ENCODE data around the gene KYNU.
"Not testable (repeated sequence)": the region's sequence is repeated elsewhere in the genome, so short reads cannot be mapped to it uniquely, and the experiment has no call there.

KYNU gene

GRCh38 chr2:142920571-142920970 lies 43.1 kb downstream of the KYNU start:
- DNase-seq, result no peak
- ATAC-seq, result no peak

GRCh38 chr2:142926445-142926844 lies 49.0 kb downstream of the KYNU start:
- DNase-seq (no peak), ATAC-seq (no peak)

- no peak for DNase-seq
- ATAC-seq, result no peak
These were observed 53.5 kb downstream of the KYNU start for GRCh38 chr2:142930835-142931398.

GRCh38 chr2:142933916-142934315 lies 56.5 kb downstream of the KYNU start:
- no peak for ATAC-seq
- no peak for DNase-seq

- DNase-seq (no peak), ATAC-seq (no peak)
These were observed 58.2 kb downstream of the KYNU start for GRCh38 chr2:142935563-142936089.

GRCh38 chr2:142936629-142937028 lies 59.2 kb downstream of the KYNU start:
- no peak for ATAC-seq
- DNase-seq, result no peak

GRCh38 chr2:142937347-142937746 lies 59.9 kb downstream of the KYNU start:
- no peak for DNase-seq
- ATAC-seq, result peak; percentile 9

- ATAC-seq, result no peak
- no peak for DNase-seq
These were observed 60.8 kb downstream of the KYNU start for GRCh38 chr2:142938240-142938639.

- DNase-seq (no peak), ATAC-seq (no peak)
These were observed 63.3 kb downstream of the KYNU start for GRCh38 chr2:142940606-142941223.

- ATAC-seq, result no peak
- no peak for DNase-seq
These were observed 65.2 kb downstream of the KYNU start for GRCh38 chr2:142942690-142943089.

GRCh38 chr2:142944264-142944663 lies 66.8 kb downstream of the KYNU start:
- DNase-seq (no peak), ATAC-seq (no peak)

- DNase-seq (no peak), ATAC-seq (no peak)
These were observed 67.3 kb downstream of the KYNU start for GRCh38 chr2:142944721-142945120.

- ATAC-seq (no peak), DNase-seq (no peak)
These were observed 69.5 kb downstream of the KYNU start for GRCh38 chr2:142946941-142947340.

GRCh38 chr2:142948723-142949122 lies 71.3 kb downstream of the KYNU start:
- not testable (repeated sequence) for DNase-seq, ATAC-seq

GRCh38 chr2:142950323-142950722 lies 72.9 kb downstream of the KYNU start:
- not testable (repeated sequence) for ATAC-seq

GRCh38 chr2:142951190-142952007 lies 73.9 kb downstream of the KYNU start:
- ATAC-seq (no peak), DNase-seq (no peak)

More at GRCh38 chr2:142950323-142950722, 72.9 kb downstream of the KYNU start:
- DNase-seq, result not testable (repeated sequence)

GRCh38 chr2:142952018-142952417 lies 74.6 kb downstream of the KYNU start:
- DNase-seq, result no peak
- ATAC-seq, result no peak

GRCh38 chr2:142952793-142953494 lies 75.5 kb downstream of the KYNU start:
- ATAC-seq (no peak), DNase-seq (no peak)

GRCh38 chr2:142954493-142954892 lies 77.0 kb downstream of the KYNU start:
- no peak for DNase-seq
- ATAC-seq, result no peak

GRCh38 chr2:142957144-142957543 lies 79.7 kb downstream of the KYNU start:
- no peak for DNase-seq
- ATAC-seq, result no peak

GRCh38 chr2:142961202-142961601 lies 83.7 kb downstream of the KYNU start:
- DNase-seq, result no peak
- no peak for ATAC-seq

- DNase-seq (no peak), ATAC-seq (no peak)
These were observed 88.0 kb downstream of the KYNU start for GRCh38 chr2:142965443-142965842.

Measured in stimulated activated naive CD8-positive, alpha-beta T cell treated with anti-CD3 and anti-CD28 coated beads, Interleukin-15, Interleukin-2, amounts not matched to agents 100 U/mL and 50 U/mL, for 24 hours (primary cell).